LNCaP clone FGC (cell line): ENCODE data around the gene GPR42.
"Not testable (repeated sequence)": the region's sequence is repeated elsewhere in the genome, so short reads cannot be mapped to it uniquely, and the experiment has no call there.

ENCODE experiments used
- DNase-seq: peaks from one replicate; pipeline ENCODE4 v3.0.0-alpha.2; 2011; ENCODE audit warnings: low read depth
- H3K4me3 ChIP-seq: 2 replicates; pipeline ENCODE4 v1.5.1; 2011; ENCODE audit warnings: mild to moderate bottlenecking, low read depth, low read length, control low read depth
- TF ChIP-seq, protein P1 (sequence below): IDR thresholded peaks from 2 replicates; pipeline ENCODE4 v1.5.1; 2012; ENCODE audit warnings: mild to moderate bottlenecking; ENCODE audit not compliant: control insufficient read depth, insufficient read depth; ENCODE audit errors: extremely low read depth

The GPR42 gene

DNA sequence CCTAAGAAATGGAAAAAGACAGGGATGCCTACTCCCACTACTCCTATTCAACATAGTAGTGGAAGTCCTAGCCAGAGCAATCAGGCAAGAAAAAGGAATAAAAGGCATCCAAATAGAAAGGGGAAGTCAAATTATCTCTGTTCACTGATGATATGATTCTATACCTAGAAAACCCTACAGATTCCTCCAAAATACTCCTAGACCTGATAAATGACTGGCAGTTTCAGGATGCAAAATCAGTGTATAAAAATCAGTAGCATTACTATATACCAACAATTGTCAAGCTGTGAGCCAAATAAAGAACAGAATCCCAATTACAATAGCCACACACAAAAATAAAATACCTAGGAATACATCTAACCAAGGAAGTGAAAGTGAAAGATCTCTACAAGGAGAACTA lies 1.3 kb upstream of the GPR42 start:
- no peak for DNase-seq
- no peak overlapping the region for H3K4me3 ChIP-seq
- TF ChIP-seq, protein P1, sequence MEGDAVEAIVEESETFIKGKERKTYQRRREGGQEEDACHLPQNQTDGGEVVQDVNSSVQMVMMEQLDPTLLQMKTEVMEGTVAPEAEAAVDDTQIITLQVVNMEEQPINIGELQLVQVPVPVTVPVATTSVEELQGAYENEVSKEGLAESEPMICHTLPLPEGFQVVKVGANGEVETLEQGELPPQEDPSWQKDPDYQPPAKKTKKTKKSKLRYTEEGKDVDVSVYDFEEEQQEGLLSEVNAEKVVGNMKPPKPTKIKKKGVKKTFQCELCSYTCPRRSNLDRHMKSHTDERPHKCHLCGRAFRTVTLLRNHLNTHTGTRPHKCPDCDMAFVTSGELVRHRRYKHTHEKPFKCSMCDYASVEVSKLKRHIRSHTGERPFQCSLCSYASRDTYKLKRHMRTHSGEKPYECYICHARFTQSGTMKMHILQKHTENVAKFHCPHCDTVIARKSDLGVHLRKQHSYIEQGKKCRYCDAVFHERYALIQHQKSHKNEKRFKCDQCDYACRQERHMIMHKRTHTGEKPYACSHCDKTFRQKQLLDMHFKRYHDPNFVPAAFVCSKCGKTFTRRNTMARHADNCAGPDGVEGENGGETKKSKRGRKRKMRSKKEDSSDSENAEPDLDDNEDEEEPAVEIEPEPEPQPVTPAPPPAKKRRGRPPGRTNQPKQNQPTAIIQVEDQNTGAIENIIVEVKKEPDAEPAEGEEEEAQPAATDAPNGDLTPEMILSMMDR: no peak

DNA sequence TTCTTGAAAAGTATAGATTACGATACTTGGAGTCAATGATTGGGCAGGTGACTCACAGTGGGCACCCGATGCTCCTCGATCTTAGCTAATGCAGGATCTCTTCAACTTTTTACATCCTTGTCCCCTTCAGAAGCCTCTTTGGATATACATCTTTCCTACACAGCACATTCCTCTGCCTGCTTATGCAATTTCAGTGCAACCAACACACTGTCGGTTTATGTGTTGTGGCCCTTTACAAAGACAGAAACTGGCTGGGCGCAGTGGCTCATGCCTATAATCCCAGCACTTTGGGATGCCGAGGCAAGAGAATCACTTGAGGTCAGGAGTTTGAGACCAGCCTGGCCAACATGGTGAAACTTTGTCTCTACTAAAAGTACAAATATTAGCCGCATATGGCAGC lies 2.6 kb downstream of the GPR42 start:
- TF ChIP-seq, protein P1: no peak
- H3K4me3 ChIP-seq: no peak overlapping the region
- no peak for DNase-seq

DNA sequence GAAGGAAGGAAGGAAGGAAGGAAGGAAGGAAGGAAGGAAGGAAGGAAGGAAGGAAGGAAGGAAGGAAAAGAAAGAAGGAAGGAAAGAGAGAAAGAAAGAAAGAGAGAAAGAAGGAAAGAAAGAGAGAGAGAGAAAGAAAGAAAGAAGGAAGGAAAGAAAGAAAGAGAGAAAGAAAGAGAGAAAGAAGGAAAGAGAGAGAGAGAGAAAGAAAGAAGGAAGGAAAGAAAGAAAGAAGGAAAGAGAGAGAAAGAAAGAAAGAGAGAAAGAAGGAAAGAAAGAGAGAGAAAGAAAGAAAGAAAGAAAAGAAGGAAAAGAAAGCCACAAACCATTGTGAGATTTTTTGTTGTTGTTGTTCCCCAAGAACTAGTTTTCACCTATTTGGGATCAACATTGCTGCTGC lies 3.2 kb downstream of the GPR42 start:
- not testable (repeated sequence) for H3K4me3 ChIP-seq, DNase-seq

DNA sequence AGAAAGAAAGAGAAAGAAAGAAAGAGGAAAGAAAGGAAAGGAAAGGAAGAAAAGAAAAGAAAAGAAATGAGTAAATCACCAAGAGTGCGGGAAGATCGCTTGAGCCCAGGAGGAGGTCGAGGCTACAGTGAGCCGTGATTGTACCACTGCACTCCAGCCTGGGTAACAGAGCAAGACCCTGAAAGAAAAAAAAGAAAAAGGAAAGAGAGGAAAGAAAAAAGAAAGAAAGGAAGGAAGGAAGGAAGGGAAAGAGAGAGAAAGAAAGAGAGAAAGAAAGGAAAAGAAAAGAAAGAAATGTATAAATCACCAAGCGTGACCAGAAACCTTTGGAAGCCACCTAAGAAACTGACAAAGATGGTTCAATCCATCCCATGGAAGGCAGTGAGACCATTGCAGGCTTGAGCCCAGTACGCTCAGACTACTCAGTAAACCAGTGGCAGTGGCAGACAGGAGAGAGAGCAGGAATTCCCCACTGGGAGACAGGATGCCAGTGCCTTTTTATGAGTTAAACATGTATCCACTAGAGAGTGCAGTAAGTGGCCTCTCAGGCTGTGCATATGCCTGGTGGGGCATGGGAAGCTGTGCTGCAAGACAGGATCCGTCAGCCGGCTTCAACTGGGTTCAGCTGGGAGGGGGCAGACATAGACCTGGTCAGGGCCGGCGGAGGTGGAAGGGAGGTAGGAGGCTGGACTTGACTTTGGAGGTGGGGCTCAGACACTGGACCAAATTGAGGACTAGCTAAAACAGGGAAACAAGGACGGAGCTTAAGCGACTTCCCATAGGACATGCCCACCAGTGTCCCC lies 4.8 kb downstream of the GPR42 start:
- TF ChIP-seq, protein P1: no peak
- H3K4me3 ChIP-seq: no peak overlapping the region
- no peak for DNase-seq

DNA sequence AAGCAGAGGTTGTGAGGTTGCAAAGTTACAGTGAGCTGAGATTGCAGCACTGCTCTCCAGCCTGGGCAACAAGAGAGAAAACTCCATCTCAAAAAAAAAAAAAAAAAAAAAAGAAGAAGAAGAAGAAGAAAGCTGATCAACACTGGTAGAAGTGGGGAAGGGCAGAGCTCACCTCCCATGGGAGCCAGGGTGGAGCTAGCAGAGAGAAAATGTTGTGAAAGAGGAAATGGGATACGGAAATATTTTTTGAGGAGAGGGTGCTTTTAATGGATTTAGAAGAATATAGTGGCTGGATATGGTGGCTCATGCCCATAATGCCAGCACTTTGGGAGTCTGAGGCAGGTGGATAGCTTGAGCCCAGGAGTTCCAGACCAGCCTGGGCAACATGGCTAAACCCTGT lies 6.8 kb downstream of the GPR42 start:
- DNase-seq: no peak
- TF ChIP-seq, protein P1: no peak
- H3K4me3 ChIP-seq: no peak overlapping the region

DNA sequence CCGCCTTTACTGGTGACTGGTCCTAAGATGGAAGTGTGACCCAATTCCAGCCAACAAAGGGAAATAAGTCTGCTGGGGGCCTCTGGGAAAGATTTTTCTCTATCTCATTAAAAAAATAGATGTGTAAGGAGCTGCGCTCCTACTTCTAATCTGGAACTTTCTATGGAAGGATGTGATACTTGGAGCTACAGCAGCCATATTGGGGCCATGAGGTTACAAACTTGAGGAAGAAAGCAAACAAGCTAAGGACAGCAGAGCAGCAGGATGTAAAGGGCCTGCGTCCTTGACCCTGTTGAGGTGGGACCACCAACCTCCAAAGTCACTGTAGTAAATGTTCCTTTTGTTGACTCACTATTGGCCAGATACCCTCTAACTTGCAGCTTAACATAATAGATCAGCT lies 7.5 kb downstream of the GPR42 start:
- no peak overlapping the region for H3K4me3 ChIP-seq
- DNase-seq: no peak
- TF ChIP-seq, protein P1: no peak

DNA sequence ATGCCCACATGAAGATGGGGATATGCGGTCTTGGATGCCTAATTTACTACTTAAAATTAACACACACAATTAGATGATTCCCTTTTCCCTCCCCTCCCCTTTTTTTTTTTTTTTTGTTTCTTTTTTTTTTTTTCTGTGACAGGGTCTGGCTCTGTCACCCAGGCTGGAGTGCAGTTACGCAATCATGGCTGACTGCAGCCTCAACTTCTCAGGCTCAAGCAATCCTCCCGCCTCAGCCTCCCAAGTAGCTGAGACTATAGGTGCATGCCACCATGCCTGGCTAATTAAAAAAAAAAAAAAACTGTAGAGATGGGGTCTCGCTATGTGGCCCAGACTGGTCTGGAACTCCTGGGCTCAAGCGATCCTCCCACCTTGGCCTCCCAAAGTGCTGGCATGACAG lies 8.7 kb downstream of the GPR42 start:
- DNase-seq, H3K4me3 ChIP-seq: not testable (repeated sequence)

DNA sequence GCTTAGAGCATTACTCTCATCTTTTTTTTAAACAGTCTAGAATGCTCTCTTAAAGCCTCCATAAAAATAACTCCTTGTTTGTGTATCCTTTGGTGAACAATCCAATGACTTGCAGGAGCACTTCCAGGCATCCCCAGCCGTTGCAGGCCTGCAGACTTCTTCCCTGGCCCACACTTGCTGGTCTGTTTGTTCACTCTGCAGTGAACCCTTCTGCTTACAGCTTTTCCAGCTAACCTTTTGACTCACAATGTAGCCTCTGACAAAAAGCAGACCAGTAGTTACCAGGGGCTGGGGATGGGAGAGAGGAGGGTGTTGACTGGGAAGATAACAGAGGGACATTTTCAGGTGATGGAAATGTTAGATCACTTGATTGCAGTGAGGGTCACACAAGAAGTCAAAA lies 9.1 kb downstream of the GPR42 start:
- no peak for DNase-seq
- TF ChIP-seq, protein P1: no peak
- no peak overlapping the region for H3K4me3 ChIP-seq
